HEK293 (cell line): ENCODE measurements around the gene ATP6V1B1.

ENCODE experiments used
- CTCF ChIA-PET: fragments of 350-600 bp; formaldehyde crosslinking; extraction: SDS; loops from one replicate; lab custom pipeline; 2021; ENCODE audit warnings: antibody characterized with exemption; lab: Yijun Ruan, JAX
- POLR2A ChIA-PET: fragments of 300-600 bp; formaldehyde crosslinking; extraction: SDS; loops from one replicate; lab custom pipeline; 2020; ENCODE audit warnings: antibody characterized with exemption, inconsistent platforms; lab: Yijun Ruan, JAX
- H3K27ac ChIP-seq: fragments of 200-500 bp; sonication (Bioruptor generic); 2 replicates; pipeline ENCODE4 v1.5.1; 2014; ENCODE audit warnings: low read depth, low read length, control low read depth, inconsistent platforms; ENCODE audit errors: extremely low read depth
- H3K36me3 ChIP-seq, 2 experiments: fragments of 200-500 bp in 1 of 2; sonication (Bioruptor generic) in 1 of 2; 1 replicate in 1 of 2; 2 replicates in 1 of 2; pipeline ENCODE4 v1.5.1; 2014 to 2017; ENCODE audit warnings: inconsistent platforms in 2 of 2, low read length in 2 of 2; ENCODE audit not compliant: control insufficient read depth in 2 of 2, insufficient read depth in 1 of 2
- H3K4me1 ChIP-seq: fragments of 200-500 bp; sonication (Bioruptor generic); 2 replicates; pipeline ENCODE4 v1.5.1; 2014; ENCODE audit warnings: mild to moderate bottlenecking, low read length, inconsistent platforms; ENCODE audit not compliant: control insufficient read depth, insufficient read depth
- H3K4me3 ChIP-seq: 2 replicates; pipeline ENCODE4 v1.5.1; 2011; ENCODE audit warnings: low read depth, mild to moderate bottlenecking, control low read depth, low read length, moderate library complexity
- H3K9me3 ChIP-seq: fragments of 200-500 bp; sonication (Bioruptor generic); 2 replicates; pipeline ENCODE4 v1.5.1; 2014; ENCODE audit warnings: low read depth, low read length, inconsistent platforms; ENCODE audit not compliant: control insufficient read depth, insufficient read depth
- IKZF3 ChIP-seq: fragments of 450-650 bp; IDR thresholded peaks from 2 replicates; pipeline ENCODE4 v1.5.0; 2018; ENCODE audit warnings: missing biosample characterization, mild to moderate bottlenecking, missing genetic modification characterization, moderate library complexity
- KLF7 ChIP-seq: fragments of 450-650 bp; formaldehyde crosslinking; IDR thresholded peaks from 2 replicates; pipeline ENCODE4 v1.5.1; 2016; ENCODE audit warnings: missing biosample characterization, missing genetic modification characterization, borderline replicate concordance
- KLF9 ChIP-seq: fragments of 450-650 bp; formaldehyde crosslinking; IDR thresholded peaks from 2 replicates; pipeline ENCODE4 v1.5.1; 2016; ENCODE audit warnings: missing biosample characterization, missing genetic modification characterization, low read depth
- SP2 ChIP-seq: fragments of 450-650 bp; formaldehyde crosslinking; IDR thresholded peaks from 2 replicates; pipeline ENCODE4 v1.5.1; 2016; ENCODE audit warnings: missing biosample characterization, missing genetic modification characterization
- ZBTB7A ChIP-seq: fragments of 450-650 bp; formaldehyde crosslinking; IDR thresholded peaks from 2 replicates; pipeline ENCODE4 v1.5.1; 2016; ENCODE audit warnings: low read depth, missing biosample characterization, missing genetic modification characterization
- ZFP3 ChIP-seq: fragments of 450-650 bp; formaldehyde crosslinking; IDR thresholded peaks from 2 replicates; pipeline ENCODE4 v1.5.1; 2016; ENCODE audit warnings: low read depth, missing biosample characterization, missing genetic modification characterization
- ZFP41 ChIP-seq: fragments of 450-650 bp; formaldehyde crosslinking; IDR thresholded peaks from 2 replicates; pipeline ENCODE4 v1.5.1; 2016; ENCODE audit warnings: missing biosample characterization, missing genetic modification characterization, borderline replicate concordance
- ZNF133 ChIP-seq: fragments of 450-650 bp; formaldehyde crosslinking; IDR thresholded peaks from 2 replicates; pipeline ENCODE4 v1.5.1; 2016; ENCODE audit warnings: missing biosample characterization, missing genetic modification characterization
- ZNF555 ChIP-seq: fragments of 450-650 bp; formaldehyde crosslinking; conservative IDR thresholded peaks from 2 replicates; pipeline ENCODE4 v1.5.1; 2017; ENCODE audit warnings: missing biosample characterization, mild to moderate bottlenecking, missing genetic modification characterization, inconsistent platforms
- ZNF560 ChIP-seq: fragments of 450-650 bp; formaldehyde crosslinking; IDR thresholded peaks from 2 replicates; pipeline ENCODE4 v1.5.1; 2017; ENCODE audit warnings: missing biosample characterization, missing genetic modification characterization, borderline replicate concordance
- TF ChIP-seq, protein P1 (sequence below): fragments of 450-650 bp; formaldehyde crosslinking; conservative IDR thresholded peaks from 2 replicates; pipeline ENCODE4 v1.5.1; 2016; ENCODE audit warnings: low read depth, missing biosample characterization, missing genetic modification characterization
- TF ChIP-seq, protein P2 (sequence below): fragments of 450-650 bp; formaldehyde crosslinking; IDR thresholded peaks from 2 replicates; pipeline ENCODE4 v1.5.1; 2016; ENCODE audit warnings: missing biosample characterization, missing genetic modification characterization
- TF ChIP-seq, protein P3 (sequence below): fragments of 450-650 bp; formaldehyde crosslinking; IDR thresholded peaks from 2 replicates; pipeline ENCODE4 v1.5.1; 2017; ENCODE audit warnings: missing biosample characterization, missing genetic modification characterization
- TF ChIP-seq, protein P4 (sequence below): fragments of 450-650 bp; formaldehyde crosslinking; IDR thresholded peaks from 2 replicates; pipeline ENCODE4 v1.5.1; 2017; ENCODE audit warnings: missing biosample characterization, mild to moderate bottlenecking, missing genetic modification characterization, moderate library complexity
- TF ChIP-seq, protein P5 (sequence below): fragments of 450-650 bp; formaldehyde crosslinking; IDR thresholded peaks from 2 replicates; pipeline ENCODE4 v1.5.1; 2016; ENCODE audit warnings: missing biosample characterization, missing genetic modification characterization
- TF ChIP-seq, protein P6 (sequence below): fragments of 450-650 bp; formaldehyde crosslinking; IDR thresholded peaks from 2 replicates; pipeline ENCODE4 v1.5.1; 2016; ENCODE audit warnings: missing biosample characterization, missing genetic modification characterization
- TF ChIP-seq, protein P7 (sequence below): fragments of 450-650 bp; formaldehyde crosslinking; optimal IDR thresholded peaks from 2 replicates; pipeline ENCODE3; 2016; ENCODE audit warnings: missing biosample characterization, mild to moderate bottlenecking, missing genetic modification characterization

The ATP6V1B1 gene

DNA sequence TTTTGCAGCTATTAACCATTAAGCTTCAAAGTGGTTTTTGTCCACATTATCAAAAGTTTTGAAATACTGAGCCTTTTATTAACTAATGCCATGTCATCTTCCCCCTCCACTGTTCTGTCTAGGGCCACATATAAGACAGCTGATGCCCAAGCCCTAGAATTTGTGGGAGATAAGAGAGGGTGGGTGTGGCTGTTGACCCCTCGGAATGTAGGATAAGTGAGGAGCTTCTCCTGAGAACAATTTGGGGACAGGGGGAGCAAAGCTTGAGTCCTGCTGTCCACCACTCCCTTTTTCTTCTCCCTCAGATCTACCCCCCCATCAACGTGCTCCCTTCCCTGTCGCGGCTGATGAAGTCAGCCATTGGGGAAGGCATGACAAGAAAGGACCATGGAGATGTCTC is 28.4 kb downstream of the ATP6V1B1 start:
- POLR2A ChIA-PET = no interaction called here
- TF ChIP-seq, protein P1, sequence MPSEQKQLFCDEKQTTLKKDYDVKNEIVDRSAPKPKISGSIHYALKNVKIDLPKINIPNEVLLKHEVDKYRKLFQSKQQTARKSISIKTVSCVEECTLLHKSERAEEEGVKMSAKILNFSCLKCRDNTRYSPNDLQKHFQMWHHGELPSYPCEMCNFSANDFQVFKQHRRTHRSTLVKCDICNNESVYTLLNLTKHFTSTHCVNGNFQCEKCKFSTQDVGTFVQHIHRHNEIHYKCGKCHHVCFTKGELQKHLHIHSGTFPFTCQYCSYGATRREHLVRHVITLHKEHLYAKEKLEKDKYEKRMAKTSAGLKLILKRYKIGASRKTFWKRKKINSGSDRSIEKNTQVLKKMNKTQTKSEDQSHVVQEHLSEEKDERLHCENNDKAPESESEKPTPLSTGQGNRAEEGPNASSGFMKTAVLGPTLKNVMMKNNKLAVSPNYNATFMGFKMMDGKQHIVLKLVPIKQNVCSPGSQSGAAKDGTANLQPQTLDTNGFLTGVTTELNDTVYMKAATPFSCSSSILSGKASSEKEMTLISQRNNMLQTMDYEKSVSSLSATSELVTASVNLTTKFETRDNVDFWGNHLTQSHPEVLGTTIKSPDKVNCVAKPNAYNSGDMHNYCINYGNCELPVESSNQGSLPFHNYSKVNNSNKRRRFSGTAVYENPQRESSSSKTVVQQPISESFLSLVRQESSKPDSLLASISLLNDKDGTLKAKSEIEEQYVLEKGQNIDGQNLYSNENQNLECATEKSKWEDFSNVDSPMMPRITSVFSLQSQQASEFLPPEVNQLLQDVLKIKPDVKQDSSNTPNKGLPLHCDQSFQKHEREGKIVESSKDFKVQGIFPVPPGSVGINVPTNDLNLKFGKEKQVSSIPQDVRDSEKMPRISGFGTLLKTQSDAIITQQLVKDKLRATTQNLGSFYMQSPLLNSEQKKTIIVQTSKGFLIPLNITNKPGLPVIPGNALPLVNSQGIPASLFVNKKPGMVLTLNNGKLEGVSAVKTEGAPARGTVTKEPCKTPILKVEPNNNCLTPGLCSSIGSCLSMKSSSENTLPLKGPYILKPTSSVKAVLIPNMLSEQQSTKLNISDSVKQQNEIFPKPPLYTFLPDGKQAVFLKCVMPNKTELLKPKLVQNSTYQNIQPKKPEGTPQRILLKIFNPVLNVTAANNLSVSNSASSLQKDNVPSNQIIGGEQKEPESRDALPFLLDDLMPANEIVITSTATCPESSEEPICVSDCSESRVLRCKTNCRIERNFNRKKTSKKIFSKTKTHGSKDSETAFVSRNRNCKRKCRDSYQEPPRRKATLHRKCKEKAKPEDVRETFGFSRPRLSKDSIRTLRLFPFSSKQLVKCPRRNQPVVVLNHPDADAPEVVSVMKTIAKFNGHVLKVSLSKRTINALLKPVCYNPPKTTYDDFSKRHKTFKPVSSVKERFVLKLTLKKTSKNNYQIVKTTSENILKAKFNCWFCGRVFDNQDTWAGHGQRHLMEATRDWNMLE (tag by site-specific recombination) = no peak
- TF ChIP-seq ZNF133 (tag by site-specific recombination) = no peak
- TF ChIP-seq KLF9 = no peak
- TF ChIP-seq ZNF560 (tag by site-specific recombination) = no peak
- TF ChIP-seq, protein P2, sequence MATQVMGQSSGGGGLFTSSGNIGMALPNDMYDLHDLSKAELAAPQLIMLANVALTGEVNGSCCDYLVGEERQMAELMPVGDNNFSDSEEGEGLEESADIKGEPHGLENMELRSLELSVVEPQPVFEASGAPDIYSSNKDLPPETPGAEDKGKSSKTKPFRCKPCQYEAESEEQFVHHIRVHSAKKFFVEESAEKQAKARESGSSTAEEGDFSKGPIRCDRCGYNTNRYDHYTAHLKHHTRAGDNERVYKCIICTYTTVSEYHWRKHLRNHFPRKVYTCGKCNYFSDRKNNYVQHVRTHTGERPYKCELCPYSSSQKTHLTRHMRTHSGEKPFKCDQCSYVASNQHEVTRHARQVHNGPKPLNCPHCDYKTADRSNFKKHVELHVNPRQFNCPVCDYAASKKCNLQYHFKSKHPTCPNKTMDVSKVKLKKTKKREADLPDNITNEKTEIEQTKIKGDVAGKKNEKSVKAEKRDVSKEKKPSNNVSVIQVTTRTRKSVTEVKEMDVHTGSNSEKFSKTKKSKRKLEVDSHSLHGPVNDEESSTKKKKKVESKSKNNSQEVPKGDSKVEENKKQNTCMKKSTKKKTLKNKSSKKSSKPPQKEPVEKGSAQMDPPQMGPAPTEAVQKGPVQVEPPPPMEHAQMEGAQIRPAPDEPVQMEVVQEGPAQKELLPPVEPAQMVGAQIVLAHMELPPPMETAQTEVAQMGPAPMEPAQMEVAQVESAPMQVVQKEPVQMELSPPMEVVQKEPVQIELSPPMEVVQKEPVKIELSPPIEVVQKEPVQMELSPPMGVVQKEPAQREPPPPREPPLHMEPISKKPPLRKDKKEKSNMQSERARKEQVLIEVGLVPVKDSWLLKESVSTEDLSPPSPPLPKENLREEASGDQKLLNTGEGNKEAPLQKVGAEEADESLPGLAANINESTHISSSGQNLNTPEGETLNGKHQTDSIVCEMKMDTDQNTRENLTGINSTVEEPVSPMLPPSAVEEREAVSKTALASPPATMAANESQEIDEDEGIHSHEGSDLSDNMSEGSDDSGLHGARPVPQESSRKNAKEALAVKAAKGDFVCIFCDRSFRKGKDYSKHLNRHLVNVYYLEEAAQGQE = no peak
- no peak for TF ChIP-seq KLF7 (tag by site-specific recombination)
- TF ChIP-seq, protein P3, sequence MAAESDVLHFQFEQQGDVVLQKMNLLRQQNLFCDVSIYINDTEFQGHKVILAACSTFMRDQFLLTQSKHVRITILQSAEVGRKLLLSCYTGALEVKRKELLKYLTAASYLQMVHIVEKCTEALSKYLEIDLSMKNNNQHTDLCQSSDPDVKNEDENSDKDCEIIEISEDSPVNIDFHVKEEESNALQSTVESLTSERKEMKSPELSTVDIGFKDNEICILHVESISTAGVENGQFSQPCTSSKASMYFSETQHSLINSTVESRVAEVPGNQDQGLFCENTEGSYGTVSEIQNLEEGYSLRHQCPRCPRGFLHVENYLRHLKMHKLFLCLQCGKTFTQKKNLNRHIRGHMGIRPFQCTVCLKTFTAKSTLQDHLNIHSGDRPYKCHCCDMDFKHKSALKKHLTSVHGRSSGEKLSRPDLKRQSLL = no peak
- no peak for TF ChIP-seq ZBTB7A (tag by site-specific recombination)
- TF ChIP-seq SP2 (tag by site-specific recombination) = no peak
- no peak overlapping the region for H3K4me3 ChIP-seq
- H3K9me3 ChIP-seq = no peaks in the 10 kb centered on the region
- peaks cover 0 to 13% of the 10 kb centered on the region in 2 experiments; a peak in 1 of 3 replicates for H3K36me3 ChIP-seq
- CTCF ChIA-PET = interaction anchor here (0.9 to 1.4 kb wide), 2 partner anchors 9 to 16 kb away, joined by 3 to 4 read pairs; no protein-coding TSS in a partner anchor
- no peaks in the 10 kb centered on the region for H3K4me1 ChIP-seq
- no peak overlapping the region for H3K27ac ChIP-seq

DNA sequence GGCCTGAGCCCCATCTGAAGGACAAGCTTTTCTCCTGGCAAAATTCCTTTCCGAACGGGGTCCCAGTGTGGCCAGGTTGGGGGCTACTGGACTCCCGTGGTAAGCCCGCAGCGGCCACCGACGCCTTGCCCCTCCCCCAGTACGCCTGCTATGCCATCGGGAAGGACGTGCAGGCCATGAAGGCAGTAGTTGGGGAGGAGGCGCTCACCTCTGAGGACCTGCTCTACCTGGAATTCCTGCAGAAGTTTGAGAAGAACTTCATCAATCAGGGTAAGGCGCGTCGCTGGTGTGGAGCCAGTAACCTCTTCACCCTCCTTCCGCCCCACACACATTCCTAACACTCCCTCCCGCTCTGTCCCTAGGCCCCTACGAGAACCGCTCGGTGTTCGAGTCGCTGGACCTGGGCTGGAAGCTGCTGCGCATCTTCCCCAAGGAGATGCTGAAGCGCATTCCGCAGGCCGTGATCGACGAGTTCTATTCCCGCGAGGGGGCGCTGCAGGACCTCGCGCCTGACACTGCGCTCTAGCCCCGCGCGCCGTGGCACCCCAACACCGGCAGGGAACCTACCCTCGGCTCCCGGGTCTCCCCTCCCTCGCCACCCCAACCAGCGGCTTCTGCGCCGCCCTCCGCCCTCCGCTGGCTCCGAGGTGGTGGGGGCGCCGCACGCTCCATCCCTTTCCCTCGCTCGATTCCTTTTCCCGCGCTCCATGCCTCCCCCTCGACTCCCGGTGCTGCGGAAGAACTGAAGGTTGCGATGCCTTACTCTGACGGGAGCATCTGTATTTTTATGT is 29.1 kb downstream of the ATP6V1B1 start:
- POLR2A ChIA-PET = no interaction called here
- peaks cover 0 to 13% of the 10 kb centered on the region in 2 experiments; a peak in 1 of 3 replicates for H3K36me3 ChIP-seq
- no peaks in the 10 kb centered on the region for H3K9me3 ChIP-seq
- no peak overlapping the region for H3K4me3 ChIP-seq
- no peaks in the 10 kb centered on the region for H3K4me1 ChIP-seq
- H3K27ac ChIP-seq = no peak overlapping the region
- CTCF ChIA-PET = interaction anchor here (1.1 to 2.3 kb wide), 3 partner anchors 15 to 94 kb away, joined by 5 to 17 read pairs (median 11); no protein-coding TSS in a partner anchor
- TF ChIP-seq ZFP41 (tag by site-specific recombination) (no peak), ZNF555 (tag by site-specific recombination) (no peak), IKZF3 (tag by site-specific recombination) (no peak), ZFP3 (tag by site-specific recombination) (no peak)
- TF ChIP-seq, protein P4, sequence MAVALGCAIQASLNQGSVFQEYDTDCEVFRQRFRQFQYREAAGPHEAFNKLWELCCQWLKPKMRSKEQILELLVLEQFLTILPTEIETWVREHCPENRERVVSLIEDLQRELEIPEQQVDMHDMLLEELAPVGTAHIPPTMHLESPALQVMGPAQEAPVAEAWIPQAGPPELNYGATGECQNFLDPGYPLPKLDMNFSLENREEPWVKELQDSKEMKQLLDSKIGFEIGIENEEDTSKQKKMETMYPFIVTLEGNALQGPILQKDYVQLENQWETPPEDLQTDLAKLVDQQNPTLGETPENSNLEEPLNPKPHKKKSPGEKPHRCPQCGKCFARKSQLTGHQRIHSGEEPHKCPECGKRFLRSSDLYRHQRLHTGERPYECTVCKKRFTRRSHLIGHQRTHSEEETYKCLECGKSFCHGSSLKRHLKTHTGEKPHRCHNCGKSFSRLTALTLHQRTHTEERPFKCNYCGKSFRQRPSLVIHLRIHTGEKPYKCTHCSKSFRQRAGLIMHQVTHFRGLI (tag by site-specific recombination) = no peak
- TF ChIP-seq, protein P5, sequence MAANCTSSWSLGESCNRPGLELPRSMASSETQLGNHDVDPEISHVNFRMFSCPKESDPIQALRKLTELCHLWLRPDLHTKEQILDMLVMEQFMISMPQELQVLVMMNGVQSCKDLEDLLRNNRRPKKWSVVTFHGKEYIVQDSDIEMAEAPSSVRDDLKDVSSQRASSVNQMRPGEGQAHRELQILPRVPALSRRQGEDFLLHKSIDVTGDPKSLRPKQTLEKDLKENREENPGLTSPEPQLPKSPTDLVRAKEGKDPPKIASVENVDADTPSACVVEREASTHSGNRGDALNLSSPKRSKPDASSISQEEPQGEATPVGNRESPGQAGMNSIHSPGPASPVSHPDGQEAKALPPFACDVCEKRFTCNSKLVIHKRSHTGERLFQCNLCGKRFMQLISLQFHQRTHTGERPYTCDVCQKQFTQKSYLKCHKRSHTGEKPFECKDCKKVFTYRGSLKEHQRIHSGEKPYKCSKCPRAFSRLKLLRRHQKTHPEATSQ (tag by site-specific recombination) = no peak
- TF ChIP-seq, protein P6, sequence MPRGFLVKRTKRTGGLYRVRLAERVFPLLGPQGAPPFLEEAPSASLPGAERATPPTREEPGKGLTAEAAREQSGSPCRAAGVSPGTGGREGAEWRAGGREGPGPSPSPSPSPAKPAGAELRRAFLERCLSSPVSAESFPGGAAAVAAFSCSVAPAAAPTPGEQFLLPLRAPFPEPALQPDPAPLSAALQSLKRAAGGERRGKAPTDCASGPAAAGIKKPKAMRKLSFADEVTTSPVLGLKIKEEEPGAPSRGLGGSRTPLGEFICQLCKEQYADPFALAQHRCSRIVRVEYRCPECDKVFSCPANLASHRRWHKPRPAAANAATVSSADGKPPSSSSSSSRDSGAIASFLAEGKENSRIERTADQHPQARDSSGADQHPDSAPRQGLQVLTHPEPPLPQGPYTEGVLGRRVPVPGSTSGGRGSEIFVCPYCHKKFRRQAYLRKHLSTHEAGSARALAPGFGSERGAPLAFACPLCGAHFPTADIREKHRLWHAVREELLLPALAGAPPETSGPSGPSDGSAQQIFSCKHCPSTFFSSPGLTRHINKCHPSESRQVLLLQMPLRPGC = no peak
- TF ChIP-seq, protein P7, sequence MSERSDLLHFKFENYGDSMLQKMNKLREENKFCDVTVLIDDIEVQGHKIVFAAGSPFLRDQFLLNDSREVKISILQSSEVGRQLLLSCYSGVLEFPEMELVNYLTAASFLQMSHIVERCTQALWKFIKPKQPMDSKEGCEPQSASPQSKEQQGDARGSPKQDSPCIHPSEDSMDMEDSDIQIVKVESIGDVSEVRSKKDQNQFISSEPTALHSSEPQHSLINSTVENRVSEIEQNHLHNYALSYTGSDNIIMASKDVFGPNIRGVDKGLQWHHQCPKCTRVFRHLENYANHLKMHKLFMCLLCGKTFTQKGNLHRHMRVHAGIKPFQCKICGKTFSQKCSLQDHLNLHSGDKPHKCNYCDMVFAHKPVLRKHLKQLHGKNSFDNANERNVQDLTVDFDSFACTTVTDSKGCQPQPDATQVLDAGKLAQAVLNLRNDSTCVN (tag by site-specific recombination) = no peak
